Brain microvascular endothelial cell (primary cell): ENCODE results near the gene DMRTC2.

Experiments used
- DNase-seq: peaks from one replicate; pipeline ENCODE4 v3.0.0-alpha.2; 2020
- H3K27ac ChIP-seq: fragments of 250-450 bp; sonication (Bioruptor Pico); 2 replicates; pipeline ENCODE4 v1.5.1; 2020; ENCODE audit warnings: mild to moderate bottlenecking, moderate library complexity
- H3K27me3 ChIP-seq: fragments of 250-450 bp; sonication (Bioruptor Pico); replicated peaks from 2 replicates; pipeline ENCODE4 v1.5.1; 2020; ENCODE audit warnings: mild to moderate bottlenecking
- H3K36me3 ChIP-seq: fragments of 250-450 bp; sonication (Bioruptor Pico); replicated peaks from 2 replicates; pipeline ENCODE4 v1.5.1; 2020; ENCODE audit warnings: mild to moderate bottlenecking
- H3K4me3 ChIP-seq: 2 replicates; pipeline ENCODE4 v1.5.1; 2011; ENCODE audit warnings: low read depth, mild to moderate bottlenecking, control low read depth, low read length, moderate library complexity
- in situ Hi-C: cut with HindIII; loops from 2 replicates; pipeline ENCODE4 v1.10.0; 2017; ENCODE audit warnings: low sequenced_read_pairs, low pct_ligation_motif_present
- TF ChIP-seq, protein P1 (sequence below): IDR thresholded peaks from 2 replicates; pipeline ENCODE4 v1.5.1; 2011; ENCODE audit warnings: low read depth, mild to moderate bottlenecking, moderate library complexity, low read length, control low read depth, inconsistent platforms; ENCODE audit errors: missing control alignments

Gene DMRTC2

DNA sequence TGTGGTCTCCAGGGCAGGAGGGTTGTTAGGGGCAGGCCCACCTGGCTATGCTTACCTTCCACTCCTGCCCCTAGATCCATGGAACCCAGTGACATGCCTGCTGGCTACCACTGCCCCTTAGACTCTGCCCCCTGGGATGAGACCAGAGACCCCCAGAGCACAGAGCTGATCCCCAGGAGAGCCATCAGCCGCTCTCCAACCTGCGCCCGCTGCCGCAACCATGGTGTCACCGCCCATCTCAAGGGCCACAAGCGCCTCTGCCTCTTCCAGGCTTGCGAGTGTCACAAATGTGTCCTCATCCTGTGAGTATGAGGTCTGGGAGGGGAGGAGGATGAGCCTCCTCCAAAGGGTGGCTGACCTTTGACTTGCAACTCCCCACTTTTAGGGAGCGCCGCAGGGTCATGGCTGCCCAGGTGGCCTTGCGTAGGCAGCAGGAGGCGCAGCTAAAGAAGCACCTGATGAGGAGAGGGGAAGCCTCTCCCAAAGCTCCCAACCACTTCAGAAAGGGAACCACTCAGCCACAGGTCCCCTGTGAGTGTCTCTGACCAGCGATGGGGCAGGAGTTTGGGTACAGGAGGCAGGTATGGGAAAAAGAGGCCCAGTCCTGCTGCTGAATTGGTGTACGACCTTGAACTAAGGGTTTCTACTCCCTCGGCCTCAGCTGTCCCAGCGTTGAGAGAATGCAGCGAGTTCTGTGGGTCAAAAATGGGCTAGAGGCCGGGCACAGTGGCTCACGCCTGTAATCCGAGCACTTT is 2.7 kb downstream of the DMRTC2 start:
- TF ChIP-seq, protein P1, sequence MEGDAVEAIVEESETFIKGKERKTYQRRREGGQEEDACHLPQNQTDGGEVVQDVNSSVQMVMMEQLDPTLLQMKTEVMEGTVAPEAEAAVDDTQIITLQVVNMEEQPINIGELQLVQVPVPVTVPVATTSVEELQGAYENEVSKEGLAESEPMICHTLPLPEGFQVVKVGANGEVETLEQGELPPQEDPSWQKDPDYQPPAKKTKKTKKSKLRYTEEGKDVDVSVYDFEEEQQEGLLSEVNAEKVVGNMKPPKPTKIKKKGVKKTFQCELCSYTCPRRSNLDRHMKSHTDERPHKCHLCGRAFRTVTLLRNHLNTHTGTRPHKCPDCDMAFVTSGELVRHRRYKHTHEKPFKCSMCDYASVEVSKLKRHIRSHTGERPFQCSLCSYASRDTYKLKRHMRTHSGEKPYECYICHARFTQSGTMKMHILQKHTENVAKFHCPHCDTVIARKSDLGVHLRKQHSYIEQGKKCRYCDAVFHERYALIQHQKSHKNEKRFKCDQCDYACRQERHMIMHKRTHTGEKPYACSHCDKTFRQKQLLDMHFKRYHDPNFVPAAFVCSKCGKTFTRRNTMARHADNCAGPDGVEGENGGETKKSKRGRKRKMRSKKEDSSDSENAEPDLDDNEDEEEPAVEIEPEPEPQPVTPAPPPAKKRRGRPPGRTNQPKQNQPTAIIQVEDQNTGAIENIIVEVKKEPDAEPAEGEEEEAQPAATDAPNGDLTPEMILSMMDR = no peak
- no peak for DNase-seq
- in situ Hi-C loops = no loop called here
- no peak overlapping the region for H3K27ac ChIP-seq
- no peak overlapping the region for H3K4me3 ChIP-seq
- H3K27me3 ChIP-seq = peaks cover 10% of the 10 kb centered on the region
- H3K36me3 ChIP-seq = no peaks in the 10 kb centered on the region

DNA sequence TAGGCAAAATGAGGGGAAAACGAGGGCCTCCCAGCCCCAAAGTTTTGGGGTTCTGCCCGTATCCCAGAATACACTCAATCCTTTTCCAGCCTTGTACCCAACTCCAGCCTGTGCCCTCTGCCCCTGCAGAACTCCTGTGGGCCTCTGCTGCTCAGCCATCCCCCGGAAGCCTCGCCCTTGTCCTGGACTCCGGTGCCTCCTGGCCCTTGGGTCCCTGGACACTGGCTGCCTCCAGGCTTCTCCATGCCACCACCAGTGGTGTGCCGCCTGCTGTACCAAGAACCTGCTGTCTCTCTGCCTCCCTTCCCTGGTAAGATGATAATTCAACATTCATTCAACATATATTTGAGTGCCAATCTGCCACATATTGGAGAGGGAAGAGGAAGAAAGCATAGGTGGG is 3.8 kb downstream of the DMRTC2 start:
- peaks cover 10% of the 10 kb centered on the region for H3K27me3 ChIP-seq
- in situ Hi-C loops = no loop called here

DNA sequence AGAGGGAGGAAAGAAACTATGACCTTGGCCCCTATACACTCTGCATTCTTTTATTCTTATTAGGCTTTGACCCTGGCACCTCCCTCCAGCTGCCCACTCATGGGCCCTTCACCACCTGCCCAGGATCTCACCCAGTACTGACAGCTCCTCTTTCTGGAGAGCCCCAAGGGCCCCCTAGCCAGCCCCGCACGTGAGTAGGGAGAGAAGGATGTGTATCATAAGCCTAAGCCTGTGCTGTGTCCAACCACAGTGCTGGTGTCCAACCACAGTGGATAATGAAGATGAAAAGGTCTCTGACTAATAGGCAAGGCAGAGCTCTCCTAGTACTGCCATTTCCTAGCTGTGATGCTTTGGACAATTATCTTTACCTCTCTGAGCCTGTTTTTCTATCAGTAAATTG is 4.2 kb downstream of the DMRTC2 start:
- Histone ChIP-seq H3K27ac (no peak overlapping the region), H3K27me3 (peaks cover 11% of the 10 kb centered on the region), H3K4me3 (no peak overlapping the region), H3K36me3 (no peaks in the 10 kb centered on the region)
- TF ChIP-seq, protein P1 = no peak
- no peak for DNase-seq
- in situ Hi-C loops = no loop called here

More for the DNA sequence above, 3.8 kb downstream of the DMRTC2 start:
- Histone ChIP-seq H3K36me3 (no peaks in the 10 kb centered on the region), H3K4me3 (no peak overlapping the region), H3K27ac (no peak overlapping the region)
- TF ChIP-seq, protein P1 = no peak
- no peak for DNase-seq

DNA sequence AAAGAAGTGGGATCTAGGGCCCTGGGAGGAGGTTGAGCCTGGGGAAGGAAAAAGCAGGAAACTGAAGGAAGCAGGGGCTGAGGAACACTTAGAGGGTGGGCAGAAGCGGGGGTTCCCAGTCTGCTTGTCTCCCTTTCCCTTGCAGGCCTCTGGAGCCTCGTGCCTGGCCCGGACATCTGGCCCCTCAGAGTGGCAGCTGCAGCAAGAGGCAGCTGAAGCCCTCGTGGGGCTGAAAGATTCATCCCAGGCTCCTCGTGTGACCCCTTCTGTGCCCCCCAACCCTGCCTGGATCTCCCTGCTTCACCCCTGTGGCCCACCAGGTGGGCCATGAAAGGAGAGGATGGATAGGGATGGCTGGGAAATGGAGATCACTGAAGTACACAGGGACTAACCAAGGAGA is 5.5 kb downstream of the DMRTC2 start:
- TF ChIP-seq, protein P1 = no peak

DNA sequence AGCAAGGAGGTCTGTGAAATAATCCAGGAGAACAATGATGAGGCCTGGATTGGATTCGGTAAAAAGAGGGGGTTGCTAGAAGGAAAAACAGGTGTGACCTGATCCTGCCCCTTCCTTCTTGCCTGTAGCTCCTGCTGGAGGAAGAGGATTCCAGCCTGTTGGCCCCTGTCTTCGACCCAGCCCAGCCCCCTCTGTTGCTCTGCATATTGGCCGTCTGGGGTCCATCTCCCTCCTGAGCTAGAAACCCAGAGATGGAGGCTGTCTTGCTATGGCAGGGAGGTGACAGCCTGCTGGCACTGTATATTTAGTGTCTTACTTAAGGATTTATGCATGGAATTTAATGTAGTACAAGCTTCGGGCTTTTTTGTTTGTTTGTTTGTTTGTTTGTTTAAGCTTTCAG is 6.6 kb downstream of the DMRTC2 start:
- DNase-seq = no peak
- Histone ChIP-seq H3K27me3 (peaks cover 12% of the 10 kb centered on the region), H3K27ac (no peak overlapping the region), H3K36me3 (no peaks in the 10 kb centered on the region), H3K4me3 (no peak overlapping the region)
- in situ Hi-C loops = no loop called here
- TF ChIP-seq, protein P1 = no peak

More for the DNA sequence above, 5.5 kb downstream of the DMRTC2 start:
- Histone ChIP-seq H3K36me3 (no peaks in the 10 kb centered on the region), H3K27me3 (peaks cover 12% of the 10 kb centered on the region), H3K4me3 (no peak overlapping the region), H3K27ac (no peak overlapping the region)
- DNase-seq = no peak
- in situ Hi-C loops = no loop called here

DNA sequence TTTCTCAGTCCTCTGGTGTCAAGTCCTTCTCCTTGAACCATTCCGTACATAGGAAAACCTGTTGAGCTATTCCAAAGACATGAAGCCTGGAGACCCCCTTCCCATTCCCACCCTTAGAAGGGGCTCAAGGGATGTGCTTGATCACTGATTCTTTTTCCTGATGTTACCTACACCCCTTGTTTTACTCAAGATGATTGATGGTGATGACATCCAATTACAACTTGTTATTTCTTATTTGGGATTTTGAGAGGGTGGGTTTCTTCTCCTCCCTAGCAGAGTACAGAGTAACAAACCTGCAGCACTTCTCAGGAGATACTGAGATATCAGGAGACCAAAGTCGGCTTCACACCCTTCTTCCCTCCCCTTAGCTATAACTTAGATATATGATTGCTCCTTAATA is 8.5 kb downstream of the DMRTC2 start:
- in situ Hi-C loops = no loop called here
- TF ChIP-seq, protein P1 = no peak
- DNase-seq = no peak
- peaks cover 12% of the 10 kb centered on the region for H3K27me3 ChIP-seq
- no peak overlapping the region for H3K27ac ChIP-seq
- H3K36me3 ChIP-seq = no peaks in the 10 kb centered on the region
- no peak overlapping the region for H3K4me3 ChIP-seq
